DMS53 treated with DMSO at 0.1 percent for 48 hours (cell line): Measurements from ENCODE around the gene LCE2C.
"Not testable (repeated sequence)": the region's sequence is repeated elsewhere in the genome, so short reads cannot be mapped to it uniquely, and the experiment has no call there.

Source experiments
- DNase-seq: peaks from one replicate; lab custom pipeline; 2025; ENCODE audit not compliant: unreplicated experiment; lab: John Stamatoyannopoulos, UW

Gene LCE2C, protein sequence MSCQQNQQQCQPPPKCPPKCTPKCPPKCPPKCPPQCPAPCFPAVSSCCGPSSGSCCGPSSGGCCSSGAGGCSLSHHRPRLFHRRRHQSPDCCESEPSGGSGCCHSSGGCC

DNA sequence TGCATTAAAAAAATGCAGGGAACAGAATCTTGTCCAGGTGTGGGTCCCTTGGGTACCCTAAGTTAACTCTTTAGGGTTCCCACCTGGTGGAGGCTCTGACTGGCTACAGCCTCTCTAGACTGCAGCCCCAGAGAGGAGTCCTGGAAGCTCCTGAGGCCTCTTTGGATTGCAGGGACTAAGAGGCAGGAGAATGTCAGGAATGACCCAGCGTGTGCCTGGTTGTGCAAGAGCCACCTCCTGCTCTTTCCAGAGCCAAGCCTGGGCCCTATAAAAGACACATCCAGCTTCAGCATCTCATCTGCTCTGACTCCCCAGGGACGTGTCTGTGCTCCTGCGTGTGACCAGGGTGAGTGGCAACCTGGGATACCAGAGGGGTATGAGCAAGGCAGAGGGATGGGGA lies at the start of gene LCE2C:
TSS of gene LCE2C (plus strand) at position 297 of the 400 bp plus-strand sequence. CDS start 737 bp downstream, outside the sequence.
- not testable (repeated sequence) for DNase-seq

DNA sequence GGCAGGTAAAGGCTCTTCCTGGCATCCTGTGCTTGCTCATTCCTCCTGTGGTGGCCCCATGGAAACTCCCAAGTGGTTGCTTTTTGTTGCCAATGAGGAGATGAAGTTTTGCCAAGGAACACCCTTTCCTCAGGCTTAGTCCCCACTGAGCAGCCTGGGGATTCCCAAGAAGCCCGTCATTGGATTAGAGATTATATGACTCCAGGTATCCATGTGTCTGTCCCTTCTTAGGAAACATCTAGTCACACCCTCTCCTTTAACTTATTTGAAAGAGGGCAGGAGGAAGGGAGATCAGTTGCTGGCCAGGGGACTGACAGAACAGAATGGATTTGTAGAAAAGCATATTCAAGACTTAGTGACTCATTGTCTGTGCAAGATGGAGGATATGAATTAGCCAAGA lies 48.3 kb upstream of the LCE2C start:
- DNase-seq = no peak

DNA sequence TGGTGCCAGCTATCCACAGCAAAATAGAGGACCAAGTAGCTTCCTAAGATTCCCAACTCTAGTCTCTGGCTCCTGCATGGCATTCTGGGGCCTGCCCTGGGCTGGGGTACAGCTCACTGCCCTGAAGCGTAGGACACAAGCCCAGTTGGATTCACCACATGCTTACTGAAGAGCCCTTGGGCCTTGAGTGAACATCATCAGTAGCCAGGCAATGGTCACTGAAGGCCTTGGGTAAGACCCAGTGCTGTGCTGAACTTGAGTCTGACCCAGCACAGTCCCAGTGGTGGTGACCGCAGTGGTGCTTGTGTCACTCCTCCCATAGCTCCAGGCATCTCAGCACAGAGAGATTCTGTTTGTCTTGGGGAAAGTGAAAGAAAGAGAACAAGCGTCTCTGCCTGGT lies 44.5 kb upstream of the LCE2C start:
- DNase-seq = no peak

DNA sequence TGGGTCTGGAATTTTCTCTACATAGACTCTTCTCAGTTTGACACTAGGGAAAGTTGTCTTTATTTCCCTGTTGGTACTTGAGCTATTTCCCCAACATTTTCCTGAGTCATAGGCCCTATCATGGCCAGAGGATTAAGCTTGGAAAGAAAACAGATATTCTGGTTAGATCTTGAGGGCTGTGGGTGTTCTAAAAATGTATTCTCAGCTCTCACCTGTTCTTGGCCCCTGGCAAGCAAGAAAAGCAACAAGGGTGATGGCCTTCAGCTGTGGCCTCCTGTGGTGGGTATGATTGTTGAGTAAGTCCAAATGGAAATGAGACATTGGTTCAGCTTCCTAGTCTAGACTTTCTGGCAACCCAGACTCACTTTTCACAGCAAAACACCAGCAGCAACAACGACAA lies 34.7 kb upstream of the LCE2C start:
- no peak for DNase-seq

DNA sequence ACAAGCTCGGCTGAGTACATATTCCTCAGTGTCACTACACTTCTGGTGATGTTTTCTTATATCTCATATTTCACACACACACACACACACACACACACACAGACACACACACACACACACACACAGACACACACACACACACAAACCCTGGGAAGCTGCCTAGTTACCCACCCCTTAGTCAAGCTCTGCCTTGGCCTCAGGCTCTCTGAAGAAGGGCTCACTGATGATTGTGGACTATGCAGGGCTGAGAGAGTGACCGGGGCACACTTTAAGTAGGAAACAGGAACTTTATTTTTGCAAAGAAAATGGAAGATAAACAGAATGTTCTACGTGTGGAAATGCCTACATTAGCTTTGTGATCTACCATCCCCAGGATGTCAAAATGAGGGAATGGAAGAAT lies 31.1 kb upstream of the LCE2C start:
- DNase-seq = no peak

DNA sequence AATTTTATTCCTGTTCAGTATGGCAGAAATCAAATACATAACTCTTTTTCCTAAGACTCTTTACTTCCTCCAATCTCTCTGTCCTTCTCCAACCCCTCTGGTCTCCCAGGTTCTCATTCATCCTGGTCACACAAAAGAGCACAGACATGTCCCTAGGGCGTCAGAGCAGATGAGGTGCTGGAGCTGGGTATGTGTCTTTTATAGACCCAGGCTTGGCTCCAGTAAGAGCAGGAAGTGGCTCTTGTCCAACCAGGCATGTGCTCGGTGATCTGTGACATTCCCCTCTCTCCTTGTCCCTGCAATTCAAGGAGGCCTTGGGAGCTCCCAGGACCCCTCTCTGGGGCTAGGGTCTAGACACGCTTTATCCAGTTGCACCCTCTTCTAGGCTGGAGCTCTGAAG lies 29.9 kb upstream of the LCE2C start:
- no peak for DNase-seq

DNA sequence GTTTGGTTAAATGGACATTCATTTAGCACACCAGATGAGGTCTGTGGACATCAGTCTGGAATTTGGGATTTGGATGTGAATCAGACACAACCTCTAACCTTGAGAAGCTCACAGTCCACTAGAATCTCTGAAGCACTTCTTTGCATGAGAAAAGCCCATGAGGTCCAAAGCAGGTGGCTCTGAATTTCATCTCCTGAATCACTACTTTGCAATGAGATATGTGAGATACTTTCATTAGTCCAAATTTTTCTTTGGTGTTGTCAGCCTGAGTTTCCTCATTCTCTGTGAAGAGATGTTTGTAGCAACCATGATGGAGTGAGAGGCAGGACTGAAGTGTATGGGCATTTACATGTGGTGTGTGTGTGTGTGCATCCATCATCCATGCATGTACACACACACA lies 28.4 kb upstream of the LCE2C start:
- no peak for DNase-seq

DNA sequence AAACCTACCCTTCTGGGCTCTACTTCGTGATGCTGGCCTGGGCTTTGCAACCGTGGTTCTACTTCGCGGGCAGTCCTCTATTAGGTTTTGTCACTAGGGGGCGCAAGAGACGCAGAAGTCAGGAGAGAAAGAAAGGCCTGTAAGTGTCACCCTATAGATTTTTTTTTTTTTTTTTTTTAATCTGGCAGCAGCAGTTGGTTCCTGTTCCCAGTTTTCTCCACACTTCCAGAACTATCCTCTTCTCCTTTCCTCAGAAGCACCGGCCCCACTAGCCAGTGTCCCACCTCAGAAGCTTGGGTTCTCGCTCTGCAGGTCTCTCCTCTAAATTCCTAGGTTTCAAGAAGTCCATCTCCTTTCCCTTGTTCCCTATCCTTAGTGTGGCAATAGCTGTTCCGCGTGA lies 21.0 kb upstream of the LCE2C start:
- DNase-seq = peak; percentile 28

DNA sequence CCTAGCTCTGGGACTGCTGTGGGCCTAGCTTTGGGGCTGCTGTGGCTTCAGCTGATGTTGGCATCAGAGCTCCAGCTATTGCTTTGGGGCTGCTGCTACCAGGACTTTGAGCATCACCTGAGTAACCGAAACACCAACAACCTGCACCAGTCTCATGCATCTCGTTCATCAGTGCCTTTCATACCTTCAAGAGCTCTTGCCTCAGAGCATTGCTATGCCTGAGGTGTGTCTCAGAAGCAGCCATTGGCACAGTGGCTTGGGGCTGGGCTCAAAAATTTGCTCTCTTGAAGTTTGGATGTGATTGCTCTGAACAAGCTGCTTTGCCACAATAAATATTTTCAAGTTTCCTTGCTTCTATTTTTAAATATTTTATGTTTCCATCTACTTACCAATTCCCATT lies 18.6 kb upstream of the LCE2C start:
- no peak for DNase-seq

DNA sequence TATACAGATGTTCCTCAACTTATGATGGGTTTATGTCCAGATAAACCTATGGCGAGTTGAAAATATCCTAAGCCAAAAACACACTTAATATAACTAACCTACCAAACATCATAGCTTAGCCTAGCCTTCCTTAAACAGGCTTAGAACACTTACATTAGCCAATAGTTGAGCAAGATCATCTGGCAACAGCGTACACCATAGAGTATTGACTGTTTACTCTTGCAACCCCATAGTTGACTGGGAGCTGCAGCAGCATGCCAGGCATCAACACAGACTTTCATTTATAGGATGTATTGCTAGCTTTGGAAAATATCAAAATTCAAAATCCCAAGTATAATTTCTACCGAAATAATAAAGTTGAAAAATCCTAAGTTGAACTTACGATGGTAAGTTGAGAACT lies 17.4 kb upstream of the LCE2C start:
- no peak for DNase-seq

DNA sequence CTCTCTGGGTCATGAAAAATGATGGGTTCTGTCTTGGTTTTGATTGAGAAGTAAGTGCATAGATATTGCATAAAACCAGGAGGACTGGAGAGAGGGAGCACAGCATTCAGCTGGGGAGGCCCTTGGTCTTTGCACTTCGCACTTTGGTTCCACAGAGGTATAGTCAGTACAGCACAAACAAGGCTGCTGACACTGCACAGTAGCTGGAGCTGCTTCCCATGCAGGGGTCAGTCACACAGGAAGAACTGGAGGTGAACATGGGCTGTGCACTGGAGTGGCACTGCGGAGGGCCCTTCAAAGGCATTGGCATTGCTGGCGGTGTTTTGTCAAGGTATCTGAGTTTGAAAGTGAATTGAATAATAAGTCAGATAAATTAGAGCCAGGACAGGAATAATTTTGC lies 16.4 kb upstream of the LCE2C start:
- no peak for DNase-seq

DNA sequence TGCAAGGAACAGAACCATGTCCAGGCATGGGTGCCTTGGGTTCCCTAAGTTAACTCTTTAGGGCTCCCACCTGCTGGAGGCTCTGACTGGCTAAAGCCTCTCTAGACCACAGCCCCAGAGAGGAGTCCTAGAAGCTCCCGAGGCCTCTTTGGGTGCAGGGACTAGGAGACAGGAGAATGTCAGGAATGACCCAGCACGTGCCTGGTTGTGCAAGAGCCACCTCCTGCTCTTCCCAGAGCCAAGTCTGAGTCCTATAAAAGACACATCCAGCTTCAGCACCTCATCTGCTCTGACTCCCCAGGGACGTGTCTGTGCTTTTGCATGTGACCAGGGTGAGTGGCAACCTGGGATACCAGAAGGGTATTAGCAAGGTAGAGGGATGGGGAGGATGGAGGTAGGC lies 12.0 kb upstream of the LCE2C start, which contains the start of gene LCE2D:
TSS of gene LCE2D (plus strand) at position 283 of the 400 bp plus-strand sequence. CDS start 726 bp downstream, outside the sequence.
- no peak for DNase-seq

DNA sequence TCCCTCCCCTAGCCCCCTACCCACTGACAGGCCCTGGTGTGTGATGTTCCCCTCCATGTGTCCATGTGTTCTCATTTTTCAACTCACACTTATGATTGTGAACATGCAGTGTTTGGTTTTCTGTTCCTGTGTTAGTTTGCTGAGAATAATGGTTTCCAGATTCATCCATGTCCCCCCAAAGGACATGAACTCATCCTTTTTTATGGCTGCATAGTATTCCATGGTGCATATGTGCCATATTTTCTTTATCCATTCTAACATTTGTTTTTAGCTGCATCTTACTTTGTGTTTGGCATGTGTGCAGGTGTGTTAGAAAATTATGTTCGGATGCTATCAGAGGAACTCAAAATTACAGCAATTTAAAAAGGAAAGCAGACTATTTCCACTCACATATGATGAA lies 8.9 kb upstream of the LCE2C start:
- not testable (repeated sequence) for DNase-seq

DNA sequence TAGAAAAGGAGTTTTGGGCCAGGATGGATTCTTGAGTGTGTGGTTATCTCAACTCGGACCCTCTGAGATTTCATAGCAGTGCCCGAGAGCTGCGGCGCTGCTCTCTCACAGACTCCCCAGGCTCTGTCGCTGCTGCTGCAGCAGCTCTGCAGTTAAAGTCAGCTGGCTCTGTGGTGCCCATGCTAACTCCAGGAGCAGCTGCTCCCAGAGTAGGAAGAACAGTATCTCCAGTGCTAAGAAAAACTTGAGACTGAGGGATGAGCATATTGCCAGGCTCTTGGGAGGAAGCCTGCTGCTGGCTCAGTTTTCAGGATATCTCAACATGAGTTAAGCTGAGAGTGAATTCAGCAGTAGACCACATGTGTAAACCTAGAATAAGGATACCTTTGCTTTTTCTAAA lies 7.4 kb upstream of the LCE2C start:
- DNase-seq = no peak

DNA sequence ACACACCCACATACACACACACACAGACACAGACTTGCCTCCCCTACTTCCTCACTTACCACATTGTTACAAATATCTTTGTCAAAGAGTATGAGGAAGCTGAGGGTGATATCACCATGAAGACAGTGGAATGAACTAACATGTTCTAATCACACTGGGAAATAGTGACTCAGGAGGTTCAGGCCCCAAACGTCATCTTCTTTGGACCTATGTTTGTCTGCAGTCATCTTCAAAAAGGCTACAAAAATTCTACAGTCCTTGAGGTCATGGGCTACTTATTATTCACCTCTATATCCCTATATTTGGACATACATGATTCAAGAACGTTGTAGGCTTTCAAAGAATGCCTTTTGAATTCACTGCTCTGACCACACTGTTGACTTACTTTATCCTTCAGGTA lies 2.1 kb upstream of the LCE2C start:
- no peak for DNase-seq

DNA sequence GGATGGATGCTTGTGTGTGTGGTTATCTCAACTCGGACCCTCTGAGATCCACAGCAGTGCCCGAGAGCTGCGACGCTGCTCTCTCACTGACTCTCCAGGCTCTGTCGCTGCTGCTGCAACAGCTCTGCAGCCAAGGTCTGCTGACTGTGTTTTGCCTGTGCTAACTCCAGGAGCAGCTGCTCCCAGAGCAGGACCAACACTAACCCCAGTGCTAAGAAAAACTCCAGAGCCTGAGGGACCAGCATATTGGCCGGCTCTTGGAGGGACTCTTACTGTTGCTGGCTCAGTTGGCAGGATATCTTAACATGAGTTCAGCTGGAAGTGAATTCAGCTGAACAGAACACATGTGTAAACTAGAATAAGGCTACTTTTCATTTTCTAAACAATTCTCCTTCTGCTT lies 4.4 kb downstream of the LCE2C start:
- DNase-seq = no peak

DNA sequence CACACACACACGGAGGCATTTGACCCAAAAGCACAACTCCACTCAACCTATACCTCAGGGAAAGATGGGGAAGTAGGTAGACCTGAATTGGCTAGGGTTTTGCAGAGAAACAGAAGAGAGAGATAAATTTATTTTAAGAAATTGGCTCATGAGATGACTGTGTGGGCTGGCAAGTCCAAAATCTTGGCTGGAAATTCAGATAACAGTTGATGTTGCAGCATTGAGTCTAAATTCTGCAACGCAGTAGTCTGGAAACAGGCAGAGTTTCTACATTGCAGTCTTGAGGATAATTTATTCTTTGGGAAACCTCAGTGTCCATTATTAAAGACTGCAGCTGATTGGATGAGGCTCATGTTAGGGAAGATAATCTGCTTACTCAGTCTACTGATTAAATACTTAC lies 6.5 kb downstream of the LCE2C start:
- DNase-seq = no peak

DNA sequence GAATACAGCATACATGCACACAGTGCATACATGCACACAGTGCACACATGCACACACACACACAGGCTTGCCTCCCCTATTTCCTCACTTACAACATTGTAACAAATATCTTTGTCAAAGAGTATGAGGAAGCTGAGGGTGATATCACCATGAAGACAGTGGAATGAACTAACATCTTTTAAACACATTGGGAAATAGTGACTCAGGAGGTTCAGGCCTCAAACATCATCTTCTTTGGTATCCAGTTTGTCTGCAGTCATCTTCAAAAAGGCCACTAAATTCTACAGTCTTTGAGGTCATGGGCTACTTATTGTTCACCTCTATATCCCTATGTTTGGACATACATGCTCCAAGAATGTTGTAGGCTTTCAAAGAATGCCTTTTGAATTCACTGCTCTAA lies 8.8 kb downstream of the LCE2C start:
- no peak for DNase-seq

DNA sequence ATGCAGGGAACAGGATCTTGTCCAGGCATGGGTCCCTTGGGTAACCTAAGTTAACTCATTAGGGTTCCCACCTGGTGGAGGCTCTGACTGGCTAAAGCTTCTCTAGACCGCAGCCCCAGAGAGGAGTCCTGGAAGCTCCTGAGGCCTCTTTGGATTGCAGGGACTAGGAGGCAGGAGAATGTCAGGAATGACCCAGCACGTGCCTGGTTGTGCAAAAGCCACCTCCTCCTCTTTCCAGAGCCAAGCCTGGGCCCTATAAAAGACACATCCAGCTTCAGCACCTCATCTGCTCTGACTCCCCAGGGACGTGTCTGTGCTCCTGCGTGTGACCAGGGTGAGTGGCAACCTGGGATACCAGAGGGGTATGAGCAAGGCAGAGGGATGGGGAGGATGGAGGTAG lies 10.7 kb downstream of the LCE2C start, which contains the start of gene LCE2B:
TSS of gene LCE2B (plus strand) at position 301 of the 400 bp plus-strand sequence. CDS start 721 bp downstream, outside the sequence.
- not testable (repeated sequence) for DNase-seq

DNA sequence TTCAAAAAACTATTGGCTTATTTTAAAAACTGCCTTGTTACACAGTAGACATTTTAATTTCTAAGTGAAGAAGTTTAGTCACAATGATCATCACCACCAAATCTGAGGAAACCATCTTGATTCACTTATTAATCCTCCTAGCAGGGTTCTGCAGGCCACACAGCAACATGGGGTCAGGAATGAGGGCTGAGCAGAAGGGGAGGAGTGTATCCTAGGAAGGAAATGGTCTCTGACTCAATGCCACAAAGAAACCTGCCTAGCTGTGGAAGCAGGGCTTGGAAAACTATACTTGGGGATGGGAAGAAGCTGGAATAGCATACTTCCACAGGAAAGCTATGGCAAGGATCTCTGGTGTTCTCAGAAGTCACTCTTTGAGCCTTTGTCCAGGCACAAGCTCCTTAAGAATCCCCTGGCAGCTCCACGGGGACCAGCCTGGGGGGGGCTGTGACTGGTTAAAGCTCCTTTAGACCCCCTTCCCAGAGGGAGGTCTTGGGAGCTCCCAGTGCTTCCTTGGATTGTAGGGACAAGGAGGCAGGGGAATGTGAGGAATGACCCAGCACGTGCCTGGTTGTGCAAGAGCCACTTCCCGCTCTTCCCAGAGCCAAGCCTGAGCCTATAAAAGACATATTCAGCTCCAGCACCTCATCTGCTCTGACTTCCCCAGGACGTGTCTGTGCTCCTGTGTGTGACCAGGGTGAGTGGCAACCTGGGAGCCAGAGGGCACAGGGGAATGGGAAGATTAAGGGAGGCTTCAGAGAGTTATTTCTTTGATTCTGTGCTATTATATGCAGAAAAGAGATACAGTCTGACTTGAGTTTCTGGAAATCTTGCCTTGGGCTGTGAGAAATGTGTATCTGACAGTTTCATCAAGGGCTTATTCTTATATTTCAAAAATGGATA lies 22.9 kb downstream of the LCE2C start, which contains the start of gene LCE2A:
TSS of gene LCE2A (plus strand) at position 645 of the 900 bp plus-strand sequence. CDS start 557 bp downstream, outside the sequence.
- DNase-seq = no peak

DNA sequence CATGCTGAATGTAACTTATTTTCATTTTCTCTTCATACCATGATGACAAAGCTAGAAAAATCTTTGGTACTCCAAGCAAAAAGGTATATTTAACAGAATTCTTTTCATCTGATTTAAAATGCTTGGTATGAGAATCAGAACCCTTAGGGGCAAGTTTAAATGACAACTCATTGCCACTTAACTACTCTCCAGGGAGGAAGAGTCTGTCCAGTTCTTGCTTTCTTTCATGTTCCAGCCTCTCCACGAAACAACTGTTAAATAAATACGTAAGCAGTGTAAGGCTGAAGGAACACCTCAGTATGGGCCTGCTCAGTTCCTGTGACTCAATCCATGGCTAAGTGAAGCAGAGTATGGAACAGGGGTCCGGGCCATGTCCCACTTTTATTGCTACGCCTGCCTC lies 24.7 kb downstream of the LCE2C start:
- no peak for DNase-seq

DNA sequence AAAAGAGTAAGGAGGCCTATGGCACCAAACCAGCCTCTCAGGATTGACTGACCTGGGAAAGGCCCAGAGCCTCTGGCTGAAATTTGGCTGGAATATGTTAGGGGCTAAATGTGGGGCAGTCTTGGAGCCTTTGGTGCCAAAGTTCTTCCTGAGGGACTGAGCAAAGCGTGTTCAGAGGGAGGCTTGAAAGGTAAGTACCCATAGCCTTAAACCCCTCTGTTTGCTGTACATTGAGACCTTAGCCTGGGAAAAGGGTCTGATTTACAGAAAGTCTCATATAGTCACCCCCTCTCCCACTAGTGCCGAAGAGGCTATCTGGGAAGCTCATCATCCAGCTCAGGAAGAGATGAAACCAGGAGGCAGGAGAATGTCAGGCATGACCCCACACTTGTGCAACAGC lies 32.8 kb downstream of the LCE2C start, which contains the start of gene LCE4A:
TSS of gene LCE4A (plus strand) at position 301 of the 400 bp plus-strand sequence. CDS start 916 bp downstream, outside the sequence.
- no peak for DNase-seq
